ENCODE results near the gene MED9. TPM values are rescaled to one million over a fixed set of nuclear protein-coding genes. Genes with fewer than 3 reads are reported as not detected.

MED9 gene
- total and polyA plus RNA-seq, 10 of the 15 experiments (the other 5 are each of a cell fraction or from before 2014, with no cell fraction given): 1.5 to 22.4 (median 14.8) TPM

- TF ChIP-seq CTCF (IDR thresholded peaks at IDR 0.05 in 2 of 3, conservative IDR thresholded peaks at IDR 0.05 in 1 of 3; ENCODE audit: control insufficient read depth in 2 of 3, extremely low read depth in 1 of 3, insufficient read depth in 1 of 3, low read depth in 3 of 3, low read length in 3 of 3) (no peak), ATF2 (IDR thresholded peaks at IDR 0.05; ENCODE audit: low read length) (no peak), EED (IDR thresholded peaks at IDR 0.05; ENCODE audit: low read depth) (no peak), PML (IDR thresholded peaks at IDR 0.05; ENCODE audit: low read length) (no peak), BCLAF1 (IDR thresholded peaks at IDR 0.05) (no peak), POLR2AphosphoS2 (IDR thresholded peaks at IDR 0.05; ENCODE audit: low read depth, low read length) (no peak), E2F8 (IDR thresholded peaks at IDR 0.05; ENCODE audit: low read depth, partially characterized antibody) (no peak), STAT3 (IDR thresholded peaks at IDR 0.05; ENCODE audit: low read depth, low read length) (no peak), E4F1 (IDR thresholded peaks at IDR 0.05; ENCODE audit: borderline replicate concordance, partially characterized antibody) (no peak), FOXK2 (IDR thresholded peaks at IDR 0.05) (no peak), ZNF274 (IDR thresholded peaks at IDR 0.05; ENCODE audit: insufficient read depth, insufficient read length) (no peak)
These were observed 52.2 kb downstream of the MED9 start (continued) for GRCh38 chr17:17528696-17529652.
